HCT116 (cell line): ENCODE data around the gene DNAJC5G. TPM values are rescaled to one million over a fixed set of nuclear protein-coding genes. Genes with fewer than 3 reads are reported as not detected.

Experiments used
- ATAC-seq: fragments of 200-7000 bp; cut with Tn5 transposase; 2 replicates; pipeline ENCODE4 v1.9.1; 2020; ENCODE audit warnings: mild to moderate bottlenecking, moderate library complexity
- BruUV-seq: library from RNA; stranded (reverse); fragments of 400-500 nt; replicated peaks from 2 replicates; lab custom pipeline; 2021; lab: Mats Ljungman, UMichigan
- CTCF ChIA-PET: fragments of 300-600 bp; sonication (Branson Sonifier 250); formaldehyde crosslinking; loops from one replicate; lab custom pipeline; 2021; ENCODE audit warnings: antibody characterized with exemption; lab: Charles Lee
- POLR2A ChIA-PET: fragments of 300-600, 350-600 bp; sonication (Branson Sonifier 250); formaldehyde crosslinking; loops from one replicate; lab custom pipeline; 2021; ENCODE audit warnings: antibody characterized with exemption; lab: Charles Lee
- RAD21 ChIA-PET, 2 experiments: fragments of 300-600 bp; sonication (Branson Sonifier 250); formaldehyde crosslinking; loops; one replicate each; lab custom pipeline; 2023; ENCODE audit warnings: low total read pairs in 2 of 2; ENCODE audit not compliant: uncharacterized antibody in 2 of 2, unreplicated experiment in 2 of 2, low non-redundant PET in 1 of 2; lab: Charles Lee
- DNase-seq: peaks from one replicate; pipeline ENCODE4 v3.0.0-alpha.2; 2010; ENCODE audit warnings: low read depth, low spot score
- H2AFZ ChIP-seq: fragments of 200-600 bp; shearing (Covaris generic), sonication (generic); 2 replicates; pipeline ENCODE4 v1.6.1; 2017; ENCODE audit warnings: low read depth, mixed run types, mixed read lengths, antibody characterized with exemption, low read length; ENCODE audit not compliant: poor library complexity, severe bottlenecking
- H3K27ac ChIP-seq: 2 replicates; pipeline ENCODE4 v1.5.1; 2012; ENCODE audit warnings: low read depth, low read length
- H3K27me3 ChIP-seq: fragments of 200-600 bp; sonication (generic); 2 replicates; pipeline ENCODE4 v1.6.1; 2016; ENCODE audit warnings: mixed run types, low read length, mixed read lengths; ENCODE audit not compliant: insufficient read depth
- H3K36me3 ChIP-seq, 2 experiments: fragments of 200-500 bp in 1 of 2; fragments of 200-600 bp in 1 of 2; sonication (Bioruptor generic) in 1 of 2; sonication (generic) in 1 of 2; 2 replicates each; pipeline versions ENCODE4 v1.5.1 to v1.6.1; 2014 to 2016; ENCODE audit warnings: low read length in 2 of 2, inconsistent platforms in 1 of 2, mixed read lengths in 1 of 2, mixed run types in 1 of 2; ENCODE audit not compliant: insufficient read depth in 2 of 2, control insufficient read depth in 1 of 2
- H3K4me1 ChIP-seq, 2 experiments: fragments of 200-600 bp in 1 of 2; sonication (generic) in 1 of 2; 2 replicates each; pipeline versions ENCODE4 v1.5.1 to v1.6.1; 2012 to 2017; ENCODE audit warnings: low read length in 2 of 2, inconsistent platforms in 1 of 2, mild to moderate bottlenecking in 1 of 2, mixed read lengths in 1 of 2, mixed run types in 1 of 2, moderate library complexity in 1 of 2; ENCODE audit not compliant: insufficient read depth in 2 of 2, control insufficient read depth in 1 of 2
- H3K4me2 ChIP-seq: fragments of 200-600 bp; sonication (generic); 2 replicates; pipeline ENCODE4 v1.6.1; 2017; ENCODE audit warnings: mixed run types, low read length, mixed read lengths
- H3K4me3 ChIP-seq, 2 experiments: fragments of 200-600 bp in 1 of 2; sonication (generic) in 1 of 2; replicated peaks in 1 of 2; 2 replicates each; pipeline ENCODE4 v1.5.1; 2011 to 2016; ENCODE audit warnings: low read length in 2 of 2, control low read depth in 1 of 2, low read depth in 1 of 2, mild to moderate bottlenecking in 1 of 2, mixed read lengths in 1 of 2, mixed run types in 1 of 2
- H3K79me2 ChIP-seq: fragments of 200-600 bp; sonication (generic); 2 replicates; pipeline ENCODE4 v1.6.1; 2017; ENCODE audit warnings: mild to moderate bottlenecking, mixed run types, low read length, moderate library complexity, mixed read lengths; ENCODE audit not compliant: insufficient read depth
- H3K9ac ChIP-seq: fragments of 200-600 bp; sonication (generic); 2 replicates; pipeline ENCODE4 v1.6.1; 2016; ENCODE audit warnings: low read length, mixed read lengths
- H3K9me2 ChIP-seq: fragments of 200-600 bp; sonication (generic), shearing (Covaris generic); 2 replicates; pipeline ENCODE4 v1.6.1; 2017; ENCODE audit warnings: mixed run types, mild to moderate bottlenecking, moderate library complexity; ENCODE audit not compliant: insufficient read depth
- H3K9me3 ChIP-seq, 2 experiments: fragments of 200-500 bp in 1 of 2; fragments of 200-600 bp in 1 of 2; sonication (Bioruptor generic) in 1 of 2; sonication (generic) in 1 of 2; 2 replicates each; pipeline ENCODE4 v1.6.1; 2014 to 2017; ENCODE audit warnings: low read length in 2 of 2, mixed read lengths in 2 of 2, inconsistent platforms in 1 of 2, low read depth in 1 of 2, mild to moderate bottlenecking in 1 of 2, mixed run types in 1 of 2, moderate library complexity in 1 of 2; ENCODE audit not compliant: control insufficient read depth in 1 of 2, insufficient read depth in 1 of 2
- H4K20me1 ChIP-seq: fragments of 200-600 bp; sonication (generic), shearing (Covaris generic); 2 replicates; pipeline ENCODE4 v1.6.1; 2017; ENCODE audit warnings: mixed run types, mild to moderate bottlenecking, moderate library complexity; ENCODE audit not compliant: insufficient read depth
- CBX3 ChIP-seq: IDR thresholded peaks from 2 replicates; pipeline ENCODE4 v1.6.1; 2012; ENCODE audit warnings: low read depth
- ELF1 ChIP-seq: IDR thresholded peaks from 2 replicates; pipeline ENCODE4 v1.6.1; 2012; ENCODE audit warnings: low read depth, borderline replicate concordance
- EZH2 ChIP-seq: fragments of 200-600 bp; sonication (generic); IDR thresholded peaks from 2 replicates; pipeline ENCODE4 v1.6.1; 2017; ENCODE audit warnings: antibody characterized with exemption, mixed run types
- EZH2phosphoT487 ChIP-seq: fragments of 200-600 bp; IDR thresholded peaks from 2 replicates; pipeline ENCODE4 v1.6.1; 2018; ENCODE audit warnings: antibody characterized with exemption, borderline replicate concordance
- MAX ChIP-seq: IDR thresholded peaks from 2 replicates; pipeline ENCODE4 v1.6.1; 2012
- POLR2AphosphoS5 ChIP-seq: IDR thresholded peaks from 2 replicates; pipeline ENCODE4 v1.6.1; 2011; ENCODE audit warnings: mild to moderate bottlenecking, low read depth, low read length, moderate library complexity
- RAD21 ChIP-seq: IDR thresholded peaks from 2 replicates; pipeline ENCODE4 v1.6.1; 2012; ENCODE audit warnings: low read depth, mild to moderate bottlenecking
- SIN3A ChIP-seq: IDR thresholded peaks from 2 replicates; pipeline ENCODE4 v1.6.1; 2012; ENCODE audit warnings: low read depth
- SP1 ChIP-seq: IDR thresholded peaks from 2 replicates; pipeline ENCODE4 v1.6.1; 2012; ENCODE audit warnings: low read depth
- TCF7L2 ChIP-seq: IDR thresholded peaks from 2 replicates; pipeline ENCODE4 v1.7.0; 2011; ENCODE audit warnings: borderline replicate concordance, inconsistent platforms; ENCODE audit not compliant: insufficient read depth, insufficient read length; ENCODE audit errors: extremely low read depth
- ZFX ChIP-seq: fragments of 450-650 bp; IDR thresholded peaks from 2 replicates; pipeline ENCODE4 v1.6.1; 2017
- ZNF274 ChIP-seq: fragments of 200-500 bp; sonication (Bioruptor generic); IDR thresholded peaks from 2 replicates; pipeline ENCODE4 v1.6.1; 2014; ENCODE audit warnings: mild to moderate bottlenecking, low read depth, low read length, inconsistent platforms
- intact Hi-C: fragments of 100-400 bp; cut with micrococcal nuclease; formaldehyde crosslinking; loops from 2 replicates; pipeline ENCODE4 v1.10.0; 2022
- total RNA-seq: library from RNA; stranded (reverse); gene quantifications from one replicate; pipeline ENCODE4 v1.2.1, GENCODE V29; 2021; ENCODE audit not compliant: unreplicated experiment
- TF ChIP-seq, protein P1 (sequence below): IDR thresholded peaks from 2 replicates; pipeline ENCODE4 v1.6.1; 2011; ENCODE audit warnings: mild to moderate bottlenecking, low read length, moderate library complexity; ENCODE audit not compliant: insufficient replicate concordance; ENCODE audit errors: extremely low read depth
- TF ChIP-seq, protein P2 (sequence below): IDR thresholded peaks from 2 replicates; pipeline ENCODE4 v1.6.1; 2012; ENCODE audit warnings: low read depth

DNAJC5G gene
- total RNA-seq, 1 experiment from 2014 or later, result 2.5 TPM

DNA sequence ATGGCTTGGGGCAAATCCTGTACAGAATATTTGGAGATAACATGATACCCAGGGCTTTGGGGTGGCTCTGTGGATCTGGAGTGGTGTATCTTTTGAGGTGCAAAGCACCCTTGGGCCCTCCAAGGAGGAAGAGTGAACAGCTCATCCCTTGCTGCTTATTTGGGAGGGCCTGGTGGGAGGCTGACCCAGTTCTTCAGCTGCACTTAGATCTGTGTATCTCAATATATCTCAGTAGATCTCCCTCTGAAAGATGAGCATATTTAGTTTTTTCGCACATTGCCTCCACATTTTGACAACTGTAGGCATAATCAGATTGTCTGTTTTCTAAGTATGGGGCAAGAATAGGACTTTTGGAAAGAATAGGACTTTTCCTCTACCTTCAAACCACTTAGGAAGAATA lies 9.8 kb downstream of the DNAJC5G start:
- ATAC-seq (no peak), DNase-seq (no peak)
- CTCF ChIA-PET, result interaction anchor here (0.8 kb wide), 1 partner anchor 18 kb away, joined by 3 read pairs; no protein-coding TSS in a partner anchor
- Histone ChIP-seq H3K4me2 (no peak overlapping the region), H3K27ac (no peak overlapping the region), H4K20me1 (no peaks in the 10 kb centered on the region), H2AFZ (no peak overlapping the region), H3K4me3 (no peak overlapping the region), H3K4me1 (peaks cover 2 to 22% of the 10 kb centered on the region in 2 experiments), H3K27me3 (no peaks in the 10 kb centered on the region), H3K36me3 (no peaks in the 10 kb centered on the region), H3K9ac (no peak overlapping the region), H3K9me3 (no peaks in the 10 kb centered on the region), H3K79me2 (no peaks in the 10 kb centered on the region), H3K9me2 (no peaks in the 10 kb centered on the region)
- RAD21 ChIA-PET, result no interaction called here
- TF ChIP-seq MAX (no peak), ZFX (no peak)
- no TSS peak for BruUV-seq
- POLR2A ChIA-PET, result no interaction called here
- intact Hi-C loops, result loop anchor here (5.0 kb wide), 1 partner anchor 318 kb away; no protein-coding TSS in a partner anchor

DNA sequence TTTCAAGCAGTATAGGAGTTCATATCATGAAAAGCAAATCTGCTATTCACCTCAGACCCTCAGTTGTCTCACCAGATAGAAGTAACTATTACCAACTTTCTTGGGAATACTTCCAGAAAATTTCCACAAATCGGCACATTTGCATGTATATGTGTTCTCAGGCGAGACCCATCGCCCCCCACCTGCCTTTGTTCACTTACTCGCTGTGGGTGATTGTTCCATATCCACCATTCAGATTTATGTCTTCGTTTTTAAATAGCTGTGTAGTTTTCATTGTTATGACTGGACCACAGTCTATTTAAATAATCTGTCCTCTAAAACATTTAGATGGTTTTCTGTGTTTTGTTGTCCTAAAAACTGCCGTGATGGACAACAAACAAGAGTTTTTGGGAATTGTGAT lies 10.2 kb downstream of the DNAJC5G start:
- Histone ChIP-seq H3K9ac (no peak overlapping the region), H3K36me3 (no peaks in the 10 kb centered on the region), H3K79me2 (no peaks in the 10 kb centered on the region), H4K20me1 (no peaks in the 10 kb centered on the region), H3K4me2 (no peak overlapping the region), H3K9me2 (no peaks in the 10 kb centered on the region), H3K4me3 (no peak overlapping the region), H3K9me3 (no peaks in the 10 kb centered on the region), H3K4me1 (peaks cover 2 to 19% of the 10 kb centered on the region in 2 experiments), H3K27ac (no peak overlapping the region), H3K27me3 (no peaks in the 10 kb centered on the region), H2AFZ (no peak overlapping the region)
- DNase-seq (no peak), ATAC-seq (no peak)
- ChIA-PET RAD21 (no interaction called here), CTCF (no interaction called here), POLR2A (no interaction called here)
- intact Hi-C loops, result no loop called here
- BruUV-seq, result no TSS peak
- no peak for TF ChIP-seq ZFX
- no peak for TF ChIP-seq TCF7L2
- TF ChIP-seq ELF1, result no peak
- TF ChIP-seq EZH2phosphoT487, result no peak
- TF ChIP-seq, protein P1, sequence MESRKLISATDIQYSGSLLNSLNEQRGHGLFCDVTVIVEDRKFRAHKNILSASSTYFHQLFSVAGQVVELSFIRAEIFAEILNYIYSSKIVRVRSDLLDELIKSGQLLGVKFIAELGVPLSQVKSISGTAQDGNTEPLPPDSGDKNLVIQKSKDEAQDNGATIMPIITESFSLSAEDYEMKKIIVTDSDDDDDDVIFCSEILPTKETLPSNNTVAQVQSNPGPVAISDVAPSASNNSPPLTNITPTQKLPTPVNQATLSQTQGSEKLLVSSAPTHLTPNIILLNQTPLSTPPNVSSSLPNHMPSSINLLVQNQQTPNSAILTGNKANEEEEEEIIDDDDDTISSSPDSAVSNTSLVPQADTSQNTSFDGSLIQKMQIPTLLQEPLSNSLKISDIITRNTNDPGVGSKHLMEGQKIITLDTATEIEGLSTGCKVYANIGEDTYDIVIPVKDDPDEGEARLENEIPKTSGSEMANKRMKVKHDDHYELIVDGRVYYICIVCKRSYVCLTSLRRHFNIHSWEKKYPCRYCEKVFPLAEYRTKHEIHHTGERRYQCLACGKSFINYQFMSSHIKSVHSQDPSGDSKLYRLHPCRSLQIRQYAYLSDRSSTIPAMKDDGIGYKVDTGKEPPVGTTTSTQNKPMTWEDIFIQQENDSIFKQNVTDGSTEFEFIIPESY, result no peak
- TF ChIP-seq EZH2, result no peak
- TF ChIP-seq SIN3A, result no peak
- no peak for TF ChIP-seq SP1
- no peak for TF ChIP-seq CBX3
- TF ChIP-seq, protein P2, sequence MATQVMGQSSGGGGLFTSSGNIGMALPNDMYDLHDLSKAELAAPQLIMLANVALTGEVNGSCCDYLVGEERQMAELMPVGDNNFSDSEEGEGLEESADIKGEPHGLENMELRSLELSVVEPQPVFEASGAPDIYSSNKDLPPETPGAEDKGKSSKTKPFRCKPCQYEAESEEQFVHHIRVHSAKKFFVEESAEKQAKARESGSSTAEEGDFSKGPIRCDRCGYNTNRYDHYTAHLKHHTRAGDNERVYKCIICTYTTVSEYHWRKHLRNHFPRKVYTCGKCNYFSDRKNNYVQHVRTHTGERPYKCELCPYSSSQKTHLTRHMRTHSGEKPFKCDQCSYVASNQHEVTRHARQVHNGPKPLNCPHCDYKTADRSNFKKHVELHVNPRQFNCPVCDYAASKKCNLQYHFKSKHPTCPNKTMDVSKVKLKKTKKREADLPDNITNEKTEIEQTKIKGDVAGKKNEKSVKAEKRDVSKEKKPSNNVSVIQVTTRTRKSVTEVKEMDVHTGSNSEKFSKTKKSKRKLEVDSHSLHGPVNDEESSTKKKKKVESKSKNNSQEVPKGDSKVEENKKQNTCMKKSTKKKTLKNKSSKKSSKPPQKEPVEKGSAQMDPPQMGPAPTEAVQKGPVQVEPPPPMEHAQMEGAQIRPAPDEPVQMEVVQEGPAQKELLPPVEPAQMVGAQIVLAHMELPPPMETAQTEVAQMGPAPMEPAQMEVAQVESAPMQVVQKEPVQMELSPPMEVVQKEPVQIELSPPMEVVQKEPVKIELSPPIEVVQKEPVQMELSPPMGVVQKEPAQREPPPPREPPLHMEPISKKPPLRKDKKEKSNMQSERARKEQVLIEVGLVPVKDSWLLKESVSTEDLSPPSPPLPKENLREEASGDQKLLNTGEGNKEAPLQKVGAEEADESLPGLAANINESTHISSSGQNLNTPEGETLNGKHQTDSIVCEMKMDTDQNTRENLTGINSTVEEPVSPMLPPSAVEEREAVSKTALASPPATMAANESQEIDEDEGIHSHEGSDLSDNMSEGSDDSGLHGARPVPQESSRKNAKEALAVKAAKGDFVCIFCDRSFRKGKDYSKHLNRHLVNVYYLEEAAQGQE, result no peak
- TF ChIP-seq POLR2AphosphoS5, result no peak
- no peak for TF ChIP-seq ZNF274
- no peak for TF ChIP-seq RAD21
